Gastroesophageal sphincter (tissue), 3 donors: Measurements from ENCODE around the gene LIMK2.

Source experiments
- CTCF ChIP-seq, 4 experiments: fragments of 200-600 bp in 2 of 4; fragments of 450-650 bp in 2 of 4; sonication (generic) in 1 of 4; IDR thresholded peaks; one replicate each; pipeline ENCODE4 v1.5.1; 2017 to 2019; ENCODE audit warnings: antibody characterized with exemption in 4 of 4, mild to moderate bottlenecking in 2 of 4, moderate library complexity in 2 of 4
- EP300 ChIP-seq: sonication (generic); formaldehyde crosslinking; IDR thresholded peaks from one replicate; pipeline ENCODE4 v1.6.1; 2017; ENCODE audit warnings: antibody characterized with exemption, mild to moderate bottlenecking
- POLR2A ChIP-seq, 2 donors: fragments of 450-650 bp; IDR thresholded peaks; one replicate each; pipeline ENCODE4 v1.6.1; 2017; ENCODE audit warnings: antibody characterized with exemption in 2 of 2, mild to moderate bottlenecking in 2 of 2, moderate library complexity in 1 of 2

DNA sequence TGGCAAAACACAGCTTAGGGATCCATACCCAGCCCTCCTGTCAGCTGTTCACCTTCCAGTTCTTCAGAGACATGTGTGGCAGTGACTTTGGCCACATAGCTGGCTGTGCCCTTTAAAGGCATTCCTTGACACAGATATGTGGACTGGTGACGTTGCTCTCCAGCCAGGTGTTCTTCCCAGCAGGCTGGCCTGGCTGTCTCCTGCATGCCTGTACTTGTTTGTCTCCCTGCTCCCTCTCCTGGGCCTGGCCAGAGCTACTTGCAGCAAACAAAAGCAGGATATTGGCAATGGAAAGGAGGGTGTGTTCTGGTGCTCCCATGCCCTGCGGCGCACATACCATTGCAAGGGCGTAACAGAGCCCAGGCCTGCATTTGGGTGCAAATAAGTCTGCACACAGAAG lies 41.9 kb downstream of the LIMK2 start:
- TF ChIP-seq POLR2A (IDR thresholded peaks at IDR 0.05) (no peak), CTCF (IDR thresholded peaks at IDR 0.05) (no peak), EP300 (no peak)
